ENCODE results near the gene IGF1R.

GRCh38 chr15:98935736-98936135 is 287.4 kb downstream of the IGF1R start:
- TF ChIP-seq EZH2 (IDR thresholded peaks at IDR 0.05; ENCODE audit: low read depth) (no peak), CTCF (conservative IDR thresholded peaks at IDR 0.05) (no peak)
